GM21367 (cell line): Measurements from ENCODE around the gene EIF4G3.

Experiments
- ATAC-seq: cut with Tn5 transposase; IDR thresholded peaks from one replicate; pipeline ENCODE4 v1.9.1; 2021; ENCODE audit not compliant: unreplicated experiment

EIF4G3 gene

DNA sequence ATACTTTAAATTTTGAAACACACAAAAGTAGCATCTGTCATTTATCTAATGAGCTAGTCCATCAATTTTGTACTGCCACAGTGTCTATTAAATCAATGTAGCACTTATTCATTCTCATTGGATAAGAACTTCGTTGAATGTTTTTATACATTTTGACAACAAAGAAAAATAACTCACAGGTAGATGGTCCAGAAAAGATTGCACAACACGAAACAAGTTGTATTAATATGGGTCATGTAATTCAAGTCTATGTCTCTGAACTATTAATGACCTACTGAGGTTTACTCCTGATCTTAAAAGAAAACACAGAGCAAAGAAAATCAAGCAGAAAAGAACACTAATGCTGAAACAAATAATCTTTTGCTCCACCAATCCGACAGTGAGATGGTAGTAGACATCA, 404.9 kb downstream of the EIF4G3 start:
- no peak for ATAC-seq

DNA sequence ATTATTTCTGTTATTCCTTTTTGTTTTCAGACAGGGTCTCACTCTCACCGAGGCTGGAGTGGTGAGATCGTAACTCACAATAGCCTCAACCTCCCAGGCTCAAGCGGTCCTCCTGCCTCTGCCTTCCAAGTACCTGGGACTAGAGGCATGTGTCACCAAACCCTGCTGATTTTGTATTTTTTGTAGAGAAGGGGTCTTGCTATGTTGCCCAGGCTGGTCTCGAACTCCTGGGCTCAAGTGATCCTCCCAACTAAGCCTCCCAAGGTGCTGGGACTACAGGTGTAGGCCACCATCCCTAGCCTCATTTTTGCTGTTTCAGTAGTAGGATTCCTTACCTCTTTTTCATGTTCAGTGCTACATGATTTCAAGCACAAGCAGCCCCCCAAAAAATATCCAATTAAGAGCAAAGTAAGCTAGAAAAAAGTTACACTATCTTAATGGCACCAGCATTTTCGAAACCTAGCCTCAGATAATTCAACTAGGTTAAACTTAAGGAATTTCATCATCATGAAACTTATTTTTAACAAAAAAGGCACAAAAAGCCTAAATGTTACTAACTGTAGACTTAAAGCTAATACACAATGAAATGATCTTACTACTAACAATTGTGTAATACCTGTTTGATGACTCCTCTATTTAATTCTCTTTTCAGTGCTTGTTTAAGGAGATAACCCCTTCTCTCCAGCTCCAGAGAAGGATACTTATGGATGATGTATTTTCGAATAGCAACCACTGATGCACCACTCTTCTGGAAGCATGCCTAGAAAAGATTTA, 406.2 kb downstream of the EIF4G3 start:
- no peak for ATAC-seq

DNA sequence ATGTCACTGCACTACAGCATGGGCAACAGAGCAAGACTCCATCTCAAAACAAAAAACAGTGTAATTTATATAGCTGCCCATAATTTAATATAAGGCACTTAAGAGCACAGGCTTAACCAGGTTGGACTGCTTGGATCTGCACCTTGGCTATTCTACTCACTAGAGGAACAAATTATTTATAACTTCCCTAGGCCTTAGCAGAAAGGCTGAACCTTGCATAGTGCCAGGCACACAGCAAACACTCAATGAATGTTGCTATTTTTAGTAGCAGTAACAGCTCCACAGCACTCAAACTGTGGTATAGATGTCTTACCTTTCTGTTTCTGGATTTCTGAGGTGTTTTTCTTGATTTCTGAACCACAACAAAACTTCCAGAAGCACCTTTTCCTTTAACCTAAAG, 409.4 kb downstream of the EIF4G3 start:
- ATAC-seq, result no peak

DNA sequence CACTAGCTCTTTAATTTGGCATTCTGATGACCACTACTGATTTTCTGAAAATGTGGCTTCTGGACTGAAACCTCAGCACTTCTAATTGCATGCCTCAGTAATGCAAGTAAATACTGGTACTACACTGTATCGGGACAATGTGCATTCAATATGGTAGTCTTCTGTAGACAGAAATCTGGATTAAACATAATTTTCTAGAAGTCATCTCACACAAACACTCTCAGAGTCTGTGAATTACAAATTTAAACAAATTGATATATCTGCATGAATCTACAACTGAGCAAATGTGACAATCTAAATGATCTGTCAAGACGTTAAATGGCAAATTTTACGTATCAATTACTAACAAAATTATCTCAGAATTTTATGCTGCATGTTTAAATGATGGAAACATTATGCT, 413.3 kb downstream of the EIF4G3 start:
- no peak for ATAC-seq

DNA sequence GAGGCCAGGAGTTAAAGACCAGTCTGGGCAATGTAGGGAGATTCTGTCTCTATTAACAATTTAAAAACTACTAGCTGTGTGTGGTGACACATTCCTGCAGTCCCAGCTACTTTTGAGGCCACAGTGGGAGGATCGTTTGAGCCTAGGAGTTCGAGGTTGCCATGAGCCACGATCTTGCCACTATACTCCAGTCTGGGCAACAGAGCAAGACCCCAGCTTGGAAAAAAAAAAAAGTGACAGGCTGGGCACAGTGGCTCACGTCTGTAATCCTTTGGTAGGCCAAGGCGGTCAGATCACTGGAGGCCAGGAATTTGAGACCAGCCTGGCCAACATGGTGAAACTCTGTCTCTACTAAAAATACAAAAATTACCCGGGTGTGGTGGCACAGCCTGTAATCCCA, 416.4 kb downstream of the EIF4G3 start:
- no peak for ATAC-seq
